GM23248 (cell line): Measurements from ENCODE around the gene KRT38.

Experiments used
- EZH2 ChIP-seq: fragments of 200-600 bp; sonication (generic); IDR thresholded peaks from 2 replicates; pipeline ENCODE4 v1.6.1; 2018; ENCODE audit warnings: antibody characterized with exemption, mild to moderate bottlenecking; ENCODE audit not compliant: insufficient read depth, poor library complexity, severe bottlenecking
- EZH2phosphoT487 ChIP-seq: fragments of 200-600 bp; sonication (generic); IDR thresholded peaks from 2 replicates; pipeline ENCODE4 v1.6.1; 2018; ENCODE audit warnings: antibody characterized with exemption, moderate library complexity, mild to moderate bottlenecking, low read depth; ENCODE audit not compliant: insufficient read depth

GRCh38 chr17:41439375-41439774 lies 1.4 kb downstream of the KRT38 start:
- no peak for TF ChIP-seq EZH2
- TF ChIP-seq EZH2phosphoT487, result no peak
